Thyroid gland (tissue), 4 donors: Measurements from ENCODE around the gene EVA1C. TPM values are rescaled to one million over a fixed set of nuclear protein-coding genes. Genes with fewer than 3 reads are reported as not detected.
"Not testable (repeated sequence)": the region's sequence is repeated elsewhere in the genome, so short reads cannot be mapped to it uniquely, and the experiment has no call there.

Experiments used
- DNase-seq, 2 donors: peaks; one replicate each; pipeline ENCODE4 v3.0.0-alpha.2; 2019
- H3K27ac ChIP-seq, 3 donors: fragments of 200-600 bp; sonication (generic); 1 replicate in 2 of 3; 2 replicates in 1 of 3; pipeline ENCODE4 v1.5.1; 2016 to 2019; ENCODE audit warnings: mild to moderate bottlenecking in 1 of 3, moderate library complexity in 1 of 3
- H3K27me3 ChIP-seq: fragments of 200-600 bp; sonication (generic); one replicate; pipeline ENCODE4 v1.5.1; 2019
- H3K36me3 ChIP-seq, 2 donors: fragments of 200-600 bp; sonication (generic); one replicate each; pipeline ENCODE4 v1.5.1; 2016 to 2019
- H3K4me1 ChIP-seq, 2 donors: fragments of 200-600 bp; sonication (generic); one replicate each; pipeline ENCODE4 v1.5.1; 2017 to 2019
- H3K4me3 ChIP-seq, 3 donors: fragments of 200-600 bp; sonication (generic); replicated peaks in 1 of 3; 1 replicate in 2 of 3; 2 replicates in 1 of 3; pipeline ENCODE4 v1.5.1; 2016; ENCODE audit warnings: mild to moderate bottlenecking in 1 of 3
- H3K9me3 ChIP-seq: fragments of 200-600 bp; sonication (generic); one replicate; pipeline ENCODE4 v1.5.1; 2017
- CTCF ChIP-seq, 6 experiments: fragments of 200-600 bp in 3 of 6; fragments of 450-650 bp in 3 of 6; sonication (generic) in 3 of 6; IDR thresholded peaks; one replicate each; pipeline ENCODE4 v1.5.1; 2016 to 2019; ENCODE audit warnings: antibody characterized with exemption in 6 of 6, mild to moderate bottlenecking in 2 of 6, inconsistent platforms in 1 of 6, moderate library complexity in 1 of 6
- POLR2A ChIP-seq, 2 donors: fragments of 450-650 bp; IDR thresholded peaks; one replicate each; pipeline ENCODE4 v1.6.1; 2017; ENCODE audit warnings: antibody characterized with exemption in 2 of 2, mild to moderate bottlenecking in 2 of 2, moderate library complexity in 1 of 2
- WGBS, 2 donors: methylation state at CpG; one replicate each; pipeline ENCODE4 v1.1.5; 2017; 5-methylcytosine and 5-hydroxymethylcytosine counted together
- intact Hi-C: fragments of 100-400 bp; cut with DNase I; formaldehyde crosslinking; loops from one replicate; pipeline ENCODE4 v1.15.1; 2023
- total RNA-seq, 4 donors: library from RNA; depleted of rRNA; stranded (reverse); fragments of >200 nt; gene quantifications; one replicate each; pipeline ENCODE4 v1.2.3, GENCODE V29; 2016

The EVA1C gene
- total RNA-seq, 4 donors from 2014 or later = 25.4 to 44.6 (median 35.2) TPM

GRCh38 chr21:32389337-32390015, 23.0 kb upstream of the EVA1C start:
- Histone ChIP-seq H3K36me3 (peaks cover 0 to 6% of the 10 kb centered on the region in 2 donors), H3K4me3 (no peak overlapping the region), H3K27ac (no peak overlapping the region), H3K27me3 (no peaks in the 10 kb centered on the region), H3K9me3 (no peaks in the 10 kb centered on the region), H3K4me1 (peaks cover 26 to 30% of the 10 kb centered on the region in 2 donors)
- DNase-seq = no peak
- intact Hi-C loops = no loop called here
- TF ChIP-seq POLR2A (IDR thresholded peaks at IDR 0.05) (no peak), CTCF (IDR thresholded peaks at IDR 0.05) (no peak)
- 67 to 83% methylated on average over 5 of the region's 5 CpGs for WGBS, 2 donors

GRCh38 chr21:32390537-32391224, 21.8 kb upstream of the EVA1C start:
- DNase-seq, H3K27me3 ChIP-seq, H3K36me3 ChIP-seq, intact Hi-C loops, H3K27ac ChIP-seq, H3K9me3 ChIP-seq, H3K4me3 ChIP-seq: not testable (repeated sequence)
- peaks cover 26 to 30% of the 10 kb centered on the region in 2 donors for H3K4me1 ChIP-seq
- 94 to 96% methylated on average over 10 to 11 of the region's 11 CpGs for WGBS, 2 donors

GRCh38 chr21:32391755-32392154, 20.8 kb upstream of the EVA1C start:
- intact Hi-C loops = no loop called here
- H3K9me3 ChIP-seq = no peaks in the 10 kb centered on the region
- WGBS, 2 donors = 65 to 75% methylated on average over 4 of the region's 4 CpGs
- peak overlapping the region in 1 of 3 donors; percentile 81 for H3K4me3 ChIP-seq
- TF ChIP-seq CTCF (IDR thresholded peaks at IDR 0.05) = no peak
- H3K4me1 ChIP-seq = peaks cover 25 to 28% of the 10 kb centered on the region in 2 donors
- no peaks in the 10 kb centered on the region for H3K27me3 ChIP-seq
- no peak for DNase-seq
- H3K36me3 ChIP-seq = no peaks in the 10 kb centered on the region
- H3K27ac ChIP-seq = no peak overlapping the region

- 0 to 1% methylated on average over 8 to 11 of the region's 32 CpGs for WGBS, 2 donors
- intact Hi-C loops = no loop called here
- H3K36me3 ChIP-seq = no peaks in the 10 kb centered on the region
- no peaks in the 10 kb centered on the region for H3K9me3 ChIP-seq
- H3K4me1 ChIP-seq = peaks cover 19 to 22% of the 10 kb centered on the region in 2 donors
- H3K27ac ChIP-seq = no peak overlapping the region
- TF ChIP-seq CTCF (IDR thresholded peaks at IDR 0.05) (no peak), POLR2A (IDR thresholded peaks at IDR 0.05) (no peak)
- H3K4me3 ChIP-seq = peak overlapping the region; percentile 66 to 93 (median 81)
- H3K27me3 ChIP-seq = no peaks in the 10 kb centered on the region
- peak in 1 of 2 donors; percentile 20 for DNase-seq
Observed at GRCh38 chr21:32392299-32392879, 20.1 kb upstream of the EVA1C start.

- H3K4me3 ChIP-seq = peak within 1 kb of the TSS; percentile 66 to 93 (median 81)
- H3K36me3 ChIP-seq = no peaks in the 10 kb centered on the region
- TF ChIP-seq POLR2A (IDR thresholded peaks at IDR 0.05) (peak in 1 of 2 donors; percentile 86), CTCF (IDR thresholded peaks at IDR 0.05) (peak in 1 of 6 experiments; percentile 22)
- no peaks in the 10 kb centered on the region for H3K27me3 ChIP-seq
- no peaks in the 10 kb centered on the region for H3K9me3 ChIP-seq
- intact Hi-C loops = no loop called here
- peaks cover 14 to 17% of the 10 kb centered on the region in 2 donors for H3K4me1 ChIP-seq
- DNase-seq = peak; percentile 90
- 4 to 5% methylated on average over 30 to 43 of the region's 59 CpGs for WGBS, 2 donors
- peak within 1 kb of the TSS; percentile 67 to 77 (median 73) for H3K27ac ChIP-seq
Observed at GRCh38 chr21:32392880-32393676, 19.4 kb upstream of the EVA1C start, which contains the start of gene URB1. URB1 (minus strand) TSS chr21:32393012; CDS start chr21:32392910, 102 bp downstream.
